Hematopoietic multipotent progenitor cell treated with erythropoietin and hydrocortisone succinate and interleukin-3 and kit ligand, for 4 days (in vitro differentiated cells): Measurements from ENCODE around the gene MVD.

Experiments
- DNase-seq: peaks from one replicate; pipeline ENCODE4 v3.0.0-alpha.2; 2015

The MVD gene, protein sequence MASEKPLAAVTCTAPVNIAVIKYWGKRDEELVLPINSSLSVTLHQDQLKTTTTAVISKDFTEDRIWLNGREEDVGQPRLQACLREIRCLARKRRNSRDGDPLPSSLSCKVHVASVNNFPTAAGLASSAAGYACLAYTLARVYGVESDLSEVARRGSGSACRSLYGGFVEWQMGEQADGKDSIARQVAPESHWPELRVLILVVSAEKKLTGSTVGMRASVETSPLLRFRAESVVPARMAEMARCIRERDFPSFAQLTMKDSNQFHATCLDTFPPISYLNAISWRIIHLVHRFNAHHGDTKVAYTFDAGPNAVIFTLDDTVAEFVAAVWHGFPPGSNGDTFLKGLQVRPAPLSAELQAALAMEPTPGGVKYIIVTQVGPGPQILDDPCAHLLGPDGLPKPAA

DNA sequence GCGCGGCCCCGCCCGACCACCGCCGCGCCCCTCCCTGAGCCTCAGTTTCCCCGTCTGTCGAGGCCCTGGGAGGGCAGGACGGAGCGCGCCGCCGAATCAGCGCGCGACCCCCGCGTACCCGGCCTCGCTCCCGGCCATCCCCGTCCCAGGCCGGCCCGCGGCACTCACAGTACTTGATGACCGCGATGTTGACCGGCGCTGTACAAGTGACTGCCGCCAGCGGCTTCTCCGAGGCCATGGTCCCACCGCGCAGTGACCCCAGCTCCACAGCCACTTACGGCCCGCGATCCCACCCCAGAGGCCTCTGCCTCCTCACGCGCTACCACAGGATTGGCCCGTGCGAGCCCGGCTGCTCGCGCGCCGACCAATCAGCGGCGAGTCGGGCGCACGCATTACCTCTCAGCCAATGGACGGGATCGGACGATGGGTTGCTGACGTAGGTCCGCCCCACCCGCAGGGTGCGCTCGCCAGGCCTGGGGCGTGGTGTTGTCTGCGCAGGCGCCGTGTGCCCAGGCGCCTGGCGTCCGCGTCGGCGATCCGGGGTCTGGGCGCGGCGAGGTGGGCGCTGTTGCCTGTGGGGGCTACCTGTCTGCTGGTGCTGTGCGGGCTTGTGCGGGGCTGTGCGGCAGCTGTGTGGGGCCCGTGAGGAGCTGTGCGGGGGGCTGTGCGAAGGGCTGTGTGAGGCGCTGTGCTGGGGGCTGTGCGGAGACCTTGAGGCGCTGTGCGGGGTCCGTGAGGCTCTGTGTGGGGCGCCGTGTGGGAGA is at the start of gene MVD:
TSS of gene MVD (minus strand) at position 249 of the 764 bp plus-strand sequence. CDS start at position 238, 11 bp downstream.
- DNase-seq, result peak; percentile 99

DNA sequence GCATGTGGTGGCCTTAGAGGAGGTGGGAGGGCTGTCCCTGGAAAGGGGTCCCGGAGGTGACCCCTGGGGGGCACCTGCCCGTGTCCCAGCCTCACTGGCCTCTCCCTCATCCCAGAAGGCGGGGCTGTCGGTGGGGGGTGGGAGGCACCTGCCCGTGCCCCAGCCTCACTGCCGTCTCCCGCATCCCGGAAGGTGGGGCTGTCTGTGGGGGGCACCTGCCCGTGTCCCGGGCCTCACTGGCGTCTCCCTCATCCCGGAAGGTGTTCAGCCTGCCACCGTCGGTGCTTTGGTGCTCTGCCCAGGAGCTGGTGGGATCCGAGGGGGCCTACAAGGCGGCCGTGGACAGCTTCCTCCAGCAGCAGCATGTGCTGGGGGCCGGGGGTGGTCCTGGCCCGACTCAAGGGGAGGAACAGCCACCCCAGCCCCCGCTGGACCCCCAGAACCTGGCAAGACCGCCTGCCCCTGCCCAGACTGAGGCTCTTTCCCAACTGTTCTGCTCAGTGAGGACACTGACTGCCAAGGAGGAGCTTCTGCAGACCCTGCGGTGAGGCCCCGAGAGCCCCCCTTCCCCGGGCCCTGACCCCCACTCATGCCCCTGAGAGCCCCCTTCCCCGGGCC is 49.6 kb upstream of the MVD start:
- DNase-seq, result no peak

DNA sequence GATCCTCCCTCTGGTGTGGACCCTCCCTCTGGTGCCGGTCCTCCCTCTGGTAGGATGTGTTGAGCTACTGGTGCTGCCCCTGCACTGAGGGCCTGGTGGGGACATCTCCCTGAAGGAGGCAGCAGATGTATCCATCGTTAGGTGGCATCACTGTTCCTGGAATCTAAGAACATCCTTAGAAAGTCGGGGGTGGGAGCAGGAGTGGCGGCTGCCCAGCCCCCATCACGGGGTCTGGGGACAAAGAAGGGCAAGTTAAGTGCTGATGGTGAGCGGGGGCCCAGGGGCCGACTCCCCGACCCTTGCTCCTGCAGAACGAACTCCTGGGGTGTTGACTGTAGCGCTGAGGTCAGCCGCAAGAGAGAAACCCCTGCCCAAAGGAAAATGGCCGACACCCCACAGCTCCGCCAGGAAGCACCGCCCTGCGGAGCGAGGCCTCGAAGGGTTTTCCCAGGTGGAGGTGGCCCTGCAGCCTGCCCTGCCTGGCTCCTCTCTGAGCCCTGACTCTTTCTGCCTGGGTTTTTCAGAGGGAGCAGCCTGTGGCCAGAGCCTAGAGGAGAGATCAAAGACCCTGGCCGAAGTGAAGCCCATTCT is 49.0 kb upstream of the MVD start:
- no peak for DNase-seq

DNA sequence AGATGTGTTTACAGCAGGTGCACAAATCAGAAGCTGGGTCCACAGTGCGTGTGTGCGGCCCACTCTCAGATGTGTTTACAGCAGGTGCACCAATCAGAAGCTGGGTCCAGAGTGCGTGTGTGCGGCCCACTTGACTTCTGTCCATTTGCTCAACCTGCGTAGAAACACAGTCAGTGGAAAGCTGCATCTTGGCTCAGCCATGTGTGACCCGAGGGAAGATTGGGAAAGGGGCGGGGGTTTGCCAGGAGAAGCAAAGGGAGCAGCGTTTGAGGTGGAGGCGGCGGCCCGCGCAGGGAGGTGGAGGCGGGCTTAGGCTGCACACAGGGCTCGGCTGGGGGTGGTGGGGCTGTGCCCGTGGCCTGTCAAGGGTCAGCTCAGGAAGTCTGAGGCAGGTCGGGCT is 47.7 kb upstream of the MVD start:
- DNase-seq, result no peak

DNA sequence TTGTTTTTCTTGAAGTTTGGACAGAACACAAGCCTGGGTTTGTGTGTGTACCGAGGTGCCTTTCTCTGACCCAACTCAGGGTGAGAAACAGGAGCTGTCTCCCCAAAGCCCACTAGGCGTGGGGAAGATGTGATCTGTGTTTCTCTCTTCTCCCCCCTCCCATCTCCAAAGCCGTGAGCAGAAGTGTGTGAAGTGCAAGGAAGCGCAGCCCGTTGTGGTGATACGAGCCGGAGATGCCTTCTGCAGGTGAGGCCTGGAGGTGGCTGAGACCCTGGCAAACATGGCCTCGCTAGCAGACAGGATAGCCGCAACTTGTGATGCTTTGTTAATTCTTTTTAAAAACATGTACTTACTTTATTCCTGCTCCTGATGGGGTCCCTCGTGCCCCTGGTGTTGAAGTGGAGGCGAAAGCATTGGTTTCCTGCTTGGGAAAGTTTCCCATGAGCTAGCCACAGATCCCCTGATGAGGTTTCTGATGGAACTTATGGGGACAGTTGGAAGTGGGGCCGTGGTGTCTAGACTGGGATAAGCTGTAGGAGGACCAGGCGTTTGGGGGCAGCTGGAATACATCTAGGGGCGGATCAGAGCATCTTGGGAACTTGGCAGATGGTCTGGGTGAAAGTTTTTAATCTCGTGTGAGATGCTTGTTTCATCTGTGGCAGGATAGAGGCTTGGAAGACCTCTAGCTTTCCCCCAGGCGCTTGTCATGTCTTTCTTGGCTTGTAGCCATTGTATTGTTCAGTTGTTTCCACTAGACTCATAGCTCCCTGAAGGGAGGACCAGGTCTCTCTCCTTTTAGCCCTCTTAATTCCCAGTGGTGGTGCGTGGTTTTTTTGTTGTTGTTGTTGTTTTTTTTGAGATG is 44.3 kb upstream of the MVD start:
- DNase-seq, result no peak

DNA sequence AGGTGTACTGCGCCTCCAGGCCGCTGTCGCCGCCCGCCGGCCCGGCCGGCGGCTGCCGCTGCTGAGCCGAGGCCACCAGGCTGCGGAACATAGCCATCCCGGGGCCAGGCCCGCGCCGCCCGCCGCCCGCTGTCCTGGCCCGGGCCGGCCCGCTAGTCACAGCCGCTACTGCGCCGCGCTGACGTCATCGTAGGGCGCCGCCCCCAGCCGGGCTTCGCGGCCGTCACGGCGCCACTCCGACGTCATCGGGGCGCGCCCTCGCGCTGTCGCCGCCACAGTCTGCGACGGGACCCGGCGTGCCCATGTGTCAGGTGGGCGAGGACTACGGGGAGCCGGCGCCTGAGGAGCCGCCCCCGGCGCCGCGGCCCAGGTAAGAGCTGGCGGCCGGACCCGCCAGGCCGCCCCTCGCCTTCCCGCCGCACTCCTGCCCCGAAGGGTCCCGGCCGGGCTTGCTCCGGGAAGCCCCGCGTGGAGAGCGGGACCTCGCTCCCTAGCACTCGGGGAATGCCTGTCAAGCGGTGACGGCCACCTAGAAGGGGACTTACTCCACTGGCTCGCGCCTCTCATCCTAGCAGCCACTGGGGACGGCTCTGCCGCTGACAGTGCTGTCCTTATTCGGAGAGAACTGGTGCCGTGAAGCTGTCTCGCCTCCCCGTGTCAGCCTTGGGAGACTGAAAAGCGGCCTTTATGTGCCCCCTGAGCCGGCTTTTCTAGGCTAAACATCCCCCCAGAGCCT is 43.5 kb upstream of the MVD start, which contains the start of the genes CTU2 and RNF166:
TSS of gene CTU2 (plus strand) at position 275 of the 736 bp plus-strand sequence. CDS start at position 303, 28 bp downstream.
TSS of gene RNF166 (minus strand) at position 180 of the 736 bp plus-strand sequence. CDS start at position 97, 83 bp downstream.
- DNase-seq, result peak; percentile 94

DNA sequence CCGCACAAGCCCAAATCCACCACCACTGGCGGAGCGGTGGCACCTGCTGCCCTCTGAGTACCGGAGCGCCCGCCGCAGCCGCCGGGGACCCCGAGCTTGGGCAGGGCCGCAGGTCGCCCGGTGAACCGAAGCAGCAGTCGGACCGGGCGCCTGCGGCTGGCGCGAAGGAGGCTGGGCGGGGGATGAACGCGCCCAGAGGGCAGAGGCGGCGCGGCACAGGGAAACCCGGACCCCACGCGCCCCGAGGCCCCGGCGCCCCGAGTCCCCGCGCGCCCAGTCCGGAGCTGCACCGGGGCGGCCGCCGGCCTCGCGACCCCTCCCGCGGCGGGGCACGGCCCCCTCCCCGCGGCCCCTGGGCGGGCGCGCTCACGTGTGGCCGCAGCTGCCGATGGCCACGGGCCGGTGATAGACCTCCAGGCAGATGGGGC is 42.9 kb upstream of the MVD start:
- no peak for DNase-seq

DNA sequence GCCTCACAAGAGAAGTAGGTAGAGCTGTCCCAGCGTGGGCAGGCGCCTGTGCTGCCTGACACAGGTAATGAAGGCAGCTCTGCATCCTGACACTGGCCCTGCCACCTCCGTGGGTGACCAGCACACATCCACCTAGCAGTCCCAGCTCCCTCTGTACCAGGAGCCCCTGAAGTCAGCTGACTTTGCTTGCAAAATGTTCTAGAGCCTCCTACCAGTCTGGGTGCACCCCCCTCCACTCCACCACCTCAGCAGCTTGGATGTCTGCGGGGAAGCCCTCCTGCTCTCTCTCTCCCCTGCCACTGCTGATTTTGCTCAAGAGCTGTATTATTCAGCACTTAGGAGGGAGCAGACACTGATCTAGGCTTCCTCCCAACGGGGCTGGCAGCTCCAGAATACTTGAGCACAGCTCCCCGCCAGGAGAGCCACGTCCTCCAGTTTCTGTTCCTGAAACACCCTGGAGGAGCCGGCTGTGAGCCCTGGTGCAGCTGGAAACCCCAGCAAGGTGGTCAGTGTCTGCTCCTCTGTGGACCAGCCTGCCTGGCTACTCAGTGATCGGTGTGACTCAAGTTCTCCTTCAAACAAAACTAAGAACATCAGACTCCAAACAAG is 42.3 kb upstream of the MVD start:
- DNase-seq, result peak; percentile 56

DNA sequence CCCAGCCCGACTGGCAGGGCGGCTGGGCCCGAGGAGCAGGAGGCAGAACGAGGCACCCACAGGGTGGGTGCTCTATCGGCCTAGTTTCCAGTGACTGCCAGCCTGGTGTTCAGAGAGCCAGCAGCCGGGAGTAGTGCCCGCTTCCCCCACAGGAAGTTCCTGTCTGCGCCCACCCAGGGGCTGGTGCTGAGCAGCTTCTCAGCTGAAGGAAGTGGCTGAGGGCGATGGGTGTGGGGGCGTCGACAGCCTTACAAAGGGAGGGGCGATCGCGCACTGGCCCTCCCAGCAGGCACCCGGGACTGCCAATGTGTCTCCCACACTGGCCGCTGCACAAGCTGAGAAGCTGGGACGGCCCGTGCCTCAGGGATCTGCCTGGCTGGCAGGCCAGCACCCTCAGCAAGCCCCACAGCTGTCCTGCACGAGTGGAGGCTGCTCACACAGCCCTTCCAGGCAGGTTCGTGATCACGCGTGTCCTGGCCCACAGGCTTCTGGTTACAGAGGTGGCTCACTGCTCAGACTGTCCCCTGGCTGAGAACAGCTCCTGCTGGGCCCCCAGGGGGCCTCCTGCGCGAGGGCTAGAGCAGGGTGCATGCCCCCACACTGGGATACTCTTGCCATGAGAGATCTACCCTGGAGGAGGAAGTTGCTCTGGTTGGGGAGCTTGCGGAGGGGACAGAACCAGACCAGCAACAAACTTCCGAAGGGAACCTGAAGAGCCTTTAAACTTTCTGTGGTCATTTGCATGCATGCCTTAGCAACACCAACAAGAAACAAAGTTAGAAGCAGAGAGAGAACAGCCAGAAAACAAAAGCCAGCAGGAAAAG is 40.8 kb upstream of the MVD start:
- DNase-seq, result peak; percentile 95

DNA sequence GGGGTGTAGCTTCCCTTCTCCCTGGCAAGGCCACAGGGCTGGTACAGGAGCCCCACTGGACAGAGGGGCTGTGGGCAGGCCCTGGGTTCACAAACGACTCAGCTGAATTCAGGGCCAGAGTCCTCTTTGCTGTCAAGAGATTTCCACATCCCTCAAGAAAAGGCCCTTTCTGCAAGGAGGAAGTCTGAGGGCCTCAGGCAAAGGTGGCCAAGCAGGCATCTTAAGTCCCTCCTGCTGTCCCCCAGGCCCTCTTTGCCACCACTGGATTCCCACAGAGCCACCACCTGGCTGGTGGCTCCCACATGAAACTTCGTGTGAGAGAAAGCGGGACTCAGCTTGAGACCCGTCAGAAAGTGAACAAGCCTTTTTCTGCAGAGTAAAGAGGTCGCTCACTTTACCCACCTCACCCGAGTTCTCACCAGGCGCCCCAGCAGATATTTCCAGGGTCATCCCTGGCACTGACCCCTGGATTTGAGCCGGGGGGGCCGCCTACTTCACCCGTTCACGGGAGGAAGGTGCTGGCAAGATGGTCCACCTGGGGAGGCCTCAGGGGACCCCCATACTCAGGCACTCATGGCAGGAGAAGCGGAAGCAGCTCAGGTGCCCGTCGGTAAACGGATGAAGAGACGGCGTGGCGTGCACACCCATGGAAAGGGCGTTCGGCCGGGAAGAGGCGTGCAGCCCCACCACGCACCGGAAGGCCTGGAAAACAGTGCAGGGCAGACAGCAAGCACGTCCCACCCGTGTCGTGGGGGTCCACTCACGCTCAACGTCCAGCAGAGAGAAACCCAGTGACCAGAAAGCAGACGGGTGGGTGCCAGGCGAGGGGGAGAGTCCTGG is 39.7 kb upstream of the MVD start:
- DNase-seq, result peak; percentile 66

DNA sequence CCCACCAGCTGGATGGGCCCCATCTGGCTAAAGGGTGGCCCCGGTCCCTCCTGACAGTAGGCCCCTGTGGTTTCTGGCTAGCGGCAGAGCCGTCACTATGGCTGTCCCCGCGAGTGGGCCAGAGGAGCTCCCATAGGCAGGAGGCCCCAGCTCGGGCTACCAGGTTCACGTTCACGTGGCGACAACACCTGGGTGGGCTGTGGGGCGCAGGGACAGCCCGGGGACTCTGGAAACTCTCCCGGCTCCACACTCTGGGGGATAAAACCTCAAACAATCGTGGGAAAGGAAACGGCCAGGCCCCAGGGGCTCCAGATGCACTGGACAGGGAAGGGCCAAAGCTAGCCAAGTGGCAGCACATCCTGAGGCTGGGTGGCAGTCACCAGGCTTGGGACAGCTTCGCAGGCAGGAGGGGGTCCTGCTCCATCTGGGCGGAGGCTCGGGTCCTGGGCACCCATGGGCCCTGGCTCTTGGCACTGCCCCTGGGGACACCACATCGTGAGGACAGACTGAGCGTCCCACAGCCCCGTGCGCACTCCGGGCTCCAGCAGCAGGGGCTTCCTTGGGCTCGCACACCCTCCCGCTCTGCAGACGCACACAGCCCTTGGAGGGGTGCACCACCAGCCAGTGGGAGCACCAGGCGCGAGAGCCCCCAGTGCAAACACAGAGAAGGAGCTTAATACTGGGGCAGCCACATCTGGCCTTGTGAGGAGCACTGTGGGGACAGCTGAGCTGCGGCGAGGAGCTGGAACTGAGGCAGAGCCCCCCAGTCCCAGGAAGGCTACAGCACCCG is 38.9 kb upstream of the MVD start:
- no peak for DNase-seq

DNA sequence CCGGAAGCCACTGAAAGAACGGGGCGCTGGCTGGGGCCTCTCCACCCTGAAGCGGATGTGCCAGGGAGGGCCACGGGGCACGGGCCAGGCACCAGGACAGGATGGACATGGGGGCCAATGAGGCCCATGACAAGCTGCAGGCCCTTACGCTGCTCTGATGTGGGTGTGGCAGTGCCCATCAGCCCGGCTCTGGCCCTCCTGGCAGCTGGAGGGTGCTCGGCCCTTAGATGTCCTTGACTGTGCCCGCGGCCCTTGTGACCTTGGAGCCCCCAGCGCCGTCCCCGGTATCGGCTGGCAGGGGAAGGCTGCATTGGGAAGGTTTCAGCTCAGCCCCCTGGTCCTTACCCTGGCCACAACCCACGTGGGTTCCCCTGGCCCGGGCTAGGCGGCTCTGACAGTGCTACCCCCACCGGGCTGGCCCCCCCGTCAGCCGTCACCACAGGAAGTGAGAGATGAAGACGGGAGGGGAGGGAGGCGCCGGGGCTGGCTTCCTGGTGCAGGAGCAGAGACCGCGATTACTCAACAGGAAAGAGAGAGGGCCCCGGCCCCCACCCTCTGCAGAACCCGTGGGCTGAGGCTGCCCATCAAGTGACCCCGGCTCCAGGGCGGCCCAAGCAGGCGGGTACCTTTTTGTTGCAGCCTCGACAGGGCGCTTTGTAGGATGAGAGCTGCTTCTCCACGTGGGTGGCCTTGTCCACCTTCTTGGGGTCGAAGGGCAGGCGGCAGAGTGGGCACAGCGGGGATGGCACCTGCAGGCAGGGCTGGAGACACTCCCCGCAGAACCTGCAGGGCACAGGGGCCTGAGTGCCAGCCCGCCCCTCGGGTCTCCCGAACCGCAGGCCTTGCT is 38.0 kb upstream of the MVD start:
- peak; percentile 98 for DNase-seq

DNA sequence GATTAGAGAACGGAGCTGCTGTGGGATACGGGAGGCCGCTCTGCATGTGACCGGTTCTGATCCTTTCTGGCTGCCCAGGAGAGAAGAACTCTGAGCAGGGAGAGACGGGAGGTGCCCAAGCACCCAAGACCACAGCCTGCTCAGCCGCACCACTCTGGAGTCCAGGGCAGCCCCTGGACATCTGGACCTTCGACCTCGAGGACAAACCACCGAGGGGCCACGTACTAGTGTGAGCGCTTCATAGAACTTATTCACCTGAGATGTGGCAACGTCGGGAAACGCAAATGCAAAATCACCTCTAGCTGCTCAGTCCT is 37.4 kb upstream of the MVD start:
- DNase-seq, result no peak

DNA sequence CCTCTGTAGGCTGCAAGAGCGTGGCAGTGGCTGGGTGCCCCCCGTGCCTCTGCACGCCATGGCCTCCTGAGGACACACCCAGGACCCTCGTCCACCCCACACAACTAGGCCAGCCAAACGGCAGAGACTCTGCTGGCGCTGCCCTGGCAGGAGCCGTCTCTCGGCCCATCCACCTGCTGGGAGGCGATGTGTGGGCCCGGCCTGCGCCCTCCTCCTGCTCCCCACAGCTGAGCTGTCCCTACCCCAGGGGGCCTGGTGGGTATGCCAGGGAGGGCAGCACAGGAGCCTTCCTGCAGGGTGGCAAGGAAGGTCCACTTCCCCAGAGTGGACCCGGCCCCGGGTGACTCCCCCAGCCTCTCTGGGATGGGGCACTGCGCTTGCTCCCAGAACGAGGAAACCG is 36.3 kb upstream of the MVD start:
- DNase-seq, result no peak

DNA sequence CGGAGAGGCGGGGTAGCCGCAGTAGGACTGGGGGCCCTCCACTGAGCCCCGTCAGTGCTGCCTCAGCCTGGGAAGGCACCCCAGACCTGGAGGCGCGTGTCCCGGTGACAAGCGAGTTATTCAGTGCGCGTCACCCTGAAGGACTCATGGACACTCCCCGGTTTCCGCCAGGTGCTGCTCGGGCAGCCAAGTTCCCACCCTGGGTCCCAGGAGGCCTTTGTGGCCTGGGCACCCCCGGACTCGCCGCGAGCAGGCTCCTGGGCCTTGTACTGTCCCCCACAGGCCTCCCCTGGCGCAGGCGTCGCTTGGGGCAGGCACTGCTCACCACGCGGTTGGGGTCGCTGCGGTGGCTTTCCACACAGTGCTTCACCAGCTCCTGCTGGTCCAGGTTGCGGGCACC is 35.8 kb upstream of the MVD start:
- DNase-seq, result no peak

DNA sequence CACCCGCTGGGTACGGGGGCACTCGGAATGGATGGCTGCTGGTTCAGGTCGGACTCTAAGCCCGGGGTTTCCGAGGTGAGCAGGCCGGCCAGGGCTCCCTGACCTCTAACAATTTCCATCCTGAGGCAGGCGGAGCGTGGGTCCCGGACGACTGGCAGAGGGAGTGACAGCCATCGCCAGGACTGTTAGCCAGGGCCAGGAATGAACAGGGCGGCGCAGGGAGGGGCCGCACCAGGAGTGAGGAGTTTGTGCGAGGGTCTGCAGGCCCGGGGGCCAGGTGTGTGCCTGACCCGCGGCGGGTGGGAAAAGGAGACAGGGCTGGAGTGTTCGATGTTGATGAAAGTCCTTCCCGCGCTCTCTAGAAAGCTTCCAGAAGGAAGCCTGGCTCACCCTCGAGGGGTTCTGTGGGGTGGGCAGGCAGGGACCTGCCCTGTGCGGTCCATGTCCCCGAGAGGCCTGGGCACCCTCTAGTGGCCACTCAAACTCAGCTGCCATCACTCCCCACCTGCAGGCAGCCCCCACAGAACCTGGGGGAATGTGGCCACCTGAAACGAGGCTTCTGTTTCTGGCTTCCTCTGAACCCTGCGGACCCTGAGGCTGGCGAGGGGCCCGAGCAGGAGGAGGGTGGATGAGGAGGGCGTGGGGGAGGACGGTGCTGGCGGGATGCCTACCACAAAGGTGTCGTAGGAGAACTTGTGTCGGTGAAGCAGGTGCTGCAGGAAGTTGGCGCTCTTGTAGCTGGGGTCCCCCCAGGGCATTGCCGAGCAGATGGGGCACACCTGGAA is 35.1 kb upstream of the MVD start:
- no peak for DNase-seq
